HG02798 (cell line): Measurements from ENCODE around the gene CCDC78.
"Not testable (repeated sequence)": the region's sequence is repeated elsewhere in the genome, so short reads cannot be mapped to it uniquely, and the experiment has no call there.

Experiments
- ATAC-seq: cut with Tn5 transposase; IDR thresholded peaks from one replicate; pipeline ENCODE4 v1.9.1; 2021; ENCODE audit warnings: mild to moderate bottlenecking; ENCODE audit not compliant: unreplicated experiment, poor library complexity

Gene CCDC78

GRCh38 chr16:761625-762513 is 35.6 kb upstream of the CCDC78 start:
- no peak for ATAC-seq

- no peak for ATAC-seq
These were observed 34.5 kb upstream of the CCDC78 start, which contains the start of gene MSLN for GRCh38 chr16:760545-761343. TSS of gene MSLN (plus strand) at chr16:760734. CDS start at chr16:762681, 1,947 bp downstream.

GRCh38 chr16:760065-760464 is 33.8 kb upstream of the CCDC78 start:
- no peak for ATAC-seq

- no peak for ATAC-seq
These were observed 33.1 kb upstream of the CCDC78 start for GRCh38 chr16:759110-759910.

- ATAC-seq, result no peak
These were observed 30.2 kb upstream of the CCDC78 start for GRCh38 chr16:756428-756827.

GRCh38 chr16:754656-755055 is 28.4 kb upstream of the CCDC78 start:
- no peak for ATAC-seq

GRCh38 chr16:754121-754607 is 27.9 kb upstream of the CCDC78 start:
- ATAC-seq, result not testable (repeated sequence)

GRCh38 chr16:752007-752312 is 25.7 kb upstream of the CCDC78 start:
- no peak for ATAC-seq

- no peak for ATAC-seq
These were observed 25.1 kb upstream of the CCDC78 start for GRCh38 chr16:751152-752006.

GRCh38 chr16:750485-750884 is 24.2 kb upstream of the CCDC78 start:
- no peak for ATAC-seq

GRCh38 chr16:749010-749409 is 22.8 kb upstream of the CCDC78 start:
- no peak for ATAC-seq

GRCh38 chr16:747978-748746 is 21.9 kb upstream of the CCDC78 start:
- no peak for ATAC-seq

- ATAC-seq, result no peak
These were observed 20.4 kb upstream of the CCDC78 start for GRCh38 chr16:746637-747036.

GRCh38 chr16:745739-746138 is 19.5 kb upstream of the CCDC78 start:
- ATAC-seq, result no peak

- ATAC-seq, result no peak
These were observed 17.7 kb upstream of the CCDC78 start for GRCh38 chr16:743794-744500.

- ATAC-seq, result not testable (repeated sequence)
These were observed 16.7 kb upstream of the CCDC78 start for GRCh38 chr16:742894-743293.

- no peak for ATAC-seq
These were observed 15.9 kb upstream of the CCDC78 start for GRCh38 chr16:741986-742629.
